Astrocyte (in vitro differentiated cells and primary cell): ENCODE data around the gene GNA14.

ENCODE experiments used
- CTCF ChIP-seq: IDR thresholded peaks from 2 replicates; pipeline ENCODE4 v1.5.1; 2011; ENCODE audit warnings: low read depth, mild to moderate bottlenecking, inconsistent platforms, low read length, moderate library complexity; ENCODE audit not compliant: insufficient read depth
- EZH2 ChIP-seq: IDR thresholded peaks from 2 replicates; pipeline ENCODE4 v1.6.1; 2012; ENCODE audit warnings: mild to moderate bottlenecking, low read length, inconsistent platforms; ENCODE audit not compliant: insufficient read depth

- TF ChIP-seq CTCF: no peak
- no peak for TF ChIP-seq EZH2
Measured at GRCh38 chr9:77442436-77442835, 205.7 kb downstream of the GNA14 start.
